22Rv1 (cell line): ENCODE results near the gene AGBL1.

Experiments
- H3K27ac ChIP-seq: fragments of 450-650 bp; 2 replicates; pipeline ENCODE4 v1.5.1; 2017
- CTCF ChIP-seq: fragments of 450-650 bp; IDR thresholded peaks from 2 replicates; pipeline ENCODE4 v1.5.1; 2017; ENCODE audit warnings: mild to moderate bottlenecking
- ZFX ChIP-seq: fragments of 450-650 bp; IDR thresholded peaks from 2 replicates; pipeline ENCODE4 v1.6.1; 2017; ENCODE audit warnings: antibody characterized with exemption, borderline replicate concordance

Gene AGBL1

GRCh38 chr15:86139828-86140227 lies 60.2 kb downstream of the AGBL1 start:
- TF ChIP-seq CTCF (peak; percentile 81), ZFX (no peak)
- no peak overlapping the region for H3K27ac ChIP-seq

- no peak for TF ChIP-seq CTCF
- no peak for TF ChIP-seq ZFX
- H3K27ac ChIP-seq = no peak overlapping the region
Measured at GRCh38 chr15:86154705-86155104, 75.0 kb downstream of the AGBL1 start.

GRCh38 chr15:86155551-86155950 lies 75.9 kb downstream of the AGBL1 start:
- TF ChIP-seq ZFX (no peak), CTCF (no peak)
- no peak overlapping the region for H3K27ac ChIP-seq

GRCh38 chr15:86157606-86158293 lies 78.1 kb downstream of the AGBL1 start:
- no peak for TF ChIP-seq CTCF
- TF ChIP-seq ZFX = no peak
- H3K27ac ChIP-seq = no peak overlapping the region

- TF ChIP-seq CTCF (no peak), ZFX (no peak)
Measured at GRCh38 chr15:86159468-86159867, 79.8 kb downstream of the AGBL1 start.

GRCh38 chr15:86161250-86161649 lies 81.6 kb downstream of the AGBL1 start:
- TF ChIP-seq CTCF = no peak
- no peak overlapping the region for H3K27ac ChIP-seq

More at GRCh38 chr15:86159468-86159867, 79.8 kb downstream of the AGBL1 start:
- no peak overlapping the region for H3K27ac ChIP-seq

GRCh38 chr15:86162172-86162591 lies 82.5 kb downstream of the AGBL1 start:
- TF ChIP-seq ZFX (no peak), CTCF (no peak)
- no peak overlapping the region for H3K27ac ChIP-seq
